ENCODE results near the gene KCNK5.
A peak's percentile ranks its signal among the peaks of the same experiment; 100 is the strongest.

The KCNK5 gene

GRCh38 chr6:39170389-39170788, 58.9 kb downstream of the KCNK5 start:
- no peak for DNase-seq

- DNase-seq: no peak
These were observed 59.6 kb downstream of the KCNK5 start for GRCh38 chr6:39169448-39170344.

GRCh38 chr6:39167866-39168625, 61.2 kb downstream of the KCNK5 start:
- DNase-seq: no peak

GRCh38 chr6:39167321-39167720, 62.0 kb downstream of the KCNK5 start:
- no peak for DNase-seq

GRCh38 chr6:39166912-39167290, 62.4 kb downstream of the KCNK5 start:
- DNase-seq: no peak

- DNase-seq: peak; percentile 72 to 73
These were observed 62.9 kb downstream of the KCNK5 start for GRCh38 chr6:39166189-39166911.

- no peak for DNase-seq
These were observed 71.8 kb downstream of the KCNK5 start for GRCh38 chr6:39157511-39157910.

- no peak for DNase-seq
These were observed 72.5 kb downstream of the KCNK5 start for GRCh38 chr6:39156801-39157200.

- DNase-seq: no peak
These were observed 74.6 kb downstream of the KCNK5 start for GRCh38 chr6:39154705-39155104.

GRCh38 chr6:39153766-39154397, 75.4 kb downstream of the KCNK5 start:
- no peak for DNase-seq

GRCh38 chr6:39152262-39152661, 77.0 kb downstream of the KCNK5 start:
- no peak for DNase-seq

- DNase-seq: no peak
These were observed 78.1 kb downstream of the KCNK5 start for GRCh38 chr6:39151211-39151610.

- no peak for DNase-seq
These were observed 84.6 kb downstream of the KCNK5 start for GRCh38 chr6:39144481-39145173.

- no peak for DNase-seq
These were observed 85.9 kb downstream of the KCNK5 start for GRCh38 chr6:39143238-39143930.

GRCh38 chr6:39140556-39141167, 88.6 kb downstream of the KCNK5 start:
- DNase-seq: no peak
